ENCODE measurements around the gene MAP3K20. TPM values are rescaled to one million over a fixed set of nuclear protein-coding genes. Genes with fewer than 3 reads are reported as not detected.

MAP3K20 gene
- total and polyA plus RNA-seq, 2 donors (not counting 3 experiments of a cell fraction or from before 2014, with no cell fraction given) = 7.8 to 31.5 TPM

GRCh38 chr2:173226899-173227698 is 151.5 kb downstream of the MAP3K20 start:
- no peak overlapping the region for H3K4me3 ChIP-seq (replicated peaks in 1 of 3; ENCODE audit: insufficient read depth in 1 of 3, low read depth in 1 of 3, low read length in 3 of 3)
- H3K4me2 ChIP-seq (ENCODE audit: insufficient read depth, low read length) = no peak overlapping the region
- H3K9ac ChIP-seq (replicated peaks; ENCODE audit: extremely low read depth, insufficient read depth, low read length) = no peak overlapping the region
- no TSS peak for BruUV-seq (replicated peaks)
- no peaks in the 10 kb centered on the region for H3K79me2 ChIP-seq (ENCODE audit: control insufficient read depth, insufficient read depth, low read length)
- H3K9me1 ChIP-seq (replicated peaks; ENCODE audit: control insufficient read depth, extremely low read depth, insufficient read depth, low read length) = no peaks in the 10 kb centered on the region
- dilution Hi-C loops (cut with MboI; ENCODE audit: extremely low pct_ligation_motif_present, low sequenced_read_pairs) (no loop called here), intact Hi-C loops (cut with micrococcal nuclease) (no loop called here)
- FAIRE-seq = no peak
- H3K27me3 ChIP-seq (ENCODE audit: control insufficient read depth in 2 of 2, insufficient read depth in 2 of 2, low read length in 2 of 2) = no peaks in the 10 kb centered on the region
- no peaks in the 10 kb centered on the region for H3K36me3 ChIP-seq (ENCODE audit: control insufficient read depth in 2 of 2, extremely low read depth in 1 of 2, insufficient read depth in 2 of 2, low read length in 2 of 2)
- CTCF ChIA-PET = interaction anchor here (1.0 to 1.9 kb wide), 2 partner anchors 16 to 200 kb away, joined by 3 to 5 read pairs; no protein-coding TSS in a partner anchor
- no peaks in the 10 kb centered on the region for H3K4me1 ChIP-seq (ENCODE audit: control insufficient read depth, extremely low read depth, insufficient read depth, low read length)
- no peak overlapping the region for H3K27ac ChIP-seq (ENCODE audit: insufficient read depth, low read depth, low read length)
- DNase-seq (ENCODE audit: low read depth, low spot score) = no peak
- TF ChIP-seq CTCF (IDR thresholded peaks at IDR 0.05; ENCODE audit: extremely low read depth in 1 of 2, insufficient read depth in 1 of 2, low read depth in 1 of 2, low read length in 2 of 2) = no peak
- no peak for TF ChIP-seq POLR2AphosphoS5 (IDR thresholded peaks at IDR 0.05; ENCODE audit: insufficient read depth, low read depth, low read length)
- no peak for TF ChIP-seq POLR2A (IDR thresholded peaks at IDR 0.05; ENCODE audit: low read depth, low read length)
- TF ChIP-seq EZH2 (IDR thresholded peaks at IDR 0.05; ENCODE audit: borderline replicate concordance, low read depth, low read length, severe bottlenecking) = no peak
- TF ChIP-seq MAX (IDR thresholded peaks at IDR 0.05; ENCODE audit: insufficient read depth, insufficient read length) = no peak
- no peak for TF ChIP-seq FOS (IDR thresholded peaks at IDR 0.05; ENCODE audit: borderline replicate concordance, insufficient read depth, low read length)
- TF ChIP-seq JUN (IDR thresholded peaks at IDR 0.05; ENCODE audit: borderline replicate concordance, insufficient read depth, insufficient read length, low read depth) = no peak
- POLR2A ChIA-PET = no interaction called here
- H3K9me3 ChIP-seq (replicated peaks; ENCODE audit: control insufficient read depth, insufficient read depth, low read length) = no peaks in the 10 kb centered on the region
- H4K20me1 ChIP-seq (replicated peaks; ENCODE audit: control insufficient read depth, extremely low read depth, insufficient read depth, low read length) = no peaks in the 10 kb centered on the region
- no peak overlapping the region for H2AFZ ChIP-seq (ENCODE audit: low read depth, low read length)
